Tibial nerve (tissue), 4 donors: ENCODE results near the gene ELAPOR2. TPM values are rescaled to one million over a fixed set of nuclear protein-coding genes. Genes with fewer than 3 reads are reported as not detected.
"Not testable (repeated sequence)": the region's sequence is repeated elsewhere in the genome, so short reads cannot be mapped to it uniquely, and the experiment has no call there.

Experiments used
- DNase-seq, 2 donors: peaks; one replicate each; pipeline ENCODE4 v3.0.0-alpha.2; 2019; ENCODE audit warnings: low spot score in 2 of 2
- H3K27ac ChIP-seq, 4 donors: fragments of 200-600 bp; sonication (generic) in 3 of 4; one replicate each; pipeline ENCODE4 v1.5.1; 2017 to 2019; ENCODE audit warnings: mild to moderate bottlenecking in 1 of 4
- H3K27me3 ChIP-seq, 2 donors: fragments of 200-600 bp; sonication (generic) in 1 of 2; one replicate each; pipeline versions ENCODE4 v1.5.1 to v1.6.0; 2017 to 2019
- H3K36me3 ChIP-seq, 3 donors: fragments of 200-600 bp; sonication (generic); one replicate each; pipeline ENCODE4 v1.5.1; 2018 to 2019
- H3K4me1 ChIP-seq, 4 donors: fragments of 200-600 bp; sonication (generic) in 3 of 4; one replicate each; pipeline ENCODE4 v1.5.1; 2017 to 2019
- H3K4me3 ChIP-seq, 4 donors: fragments of 200-600 bp; sonication (generic) in 3 of 4; one replicate each; pipeline ENCODE4 v1.5.1; 2017 to 2019; ENCODE audit warnings: mild to moderate bottlenecking in 1 of 4, moderate library complexity in 1 of 4
- H3K9me3 ChIP-seq, 4 donors: fragments of 200-600 bp; sonication (generic) in 3 of 4; one replicate each; pipeline ENCODE4 v1.5.1; 2017 to 2019
- CTCF ChIP-seq, 5 experiments: fragments of 200-600 bp in 3 of 5; fragments of 450-650 bp in 2 of 5; sonication (generic) in 3 of 5; IDR thresholded peaks; one replicate each; pipeline ENCODE4 v1.5.1; 2016 to 2019; ENCODE audit warnings: antibody characterized with exemption in 5 of 5, mild to moderate bottlenecking in 3 of 5, moderate library complexity in 2 of 5
- EP300 ChIP-seq, 2 donors: sonication (generic); formaldehyde crosslinking; IDR thresholded peaks; one replicate each; pipeline ENCODE4 v1.6.1; 2017; ENCODE audit warnings: antibody characterized with exemption in 2 of 2, mild to moderate bottlenecking in 1 of 2
- POLR2A ChIP-seq, 2 donors: fragments of 450-650 bp; IDR thresholded peaks; one replicate each; pipeline ENCODE4 v1.6.1; 2017; ENCODE audit warnings: antibody characterized with exemption in 2 of 2, mild to moderate bottlenecking in 2 of 2, moderate library complexity in 2 of 2
- whole genome bisulfite sequencing, 2 donors: methylation state at CpG; one replicate each; pipeline ENCODE4 v1.1.5; 2018; 5-methylcytosine and 5-hydroxymethylcytosine counted together
- total RNA-seq, 4 donors: library from RNA; depleted of rRNA; stranded (reverse); fragments of >200 nt; gene quantifications; one replicate each; pipeline ENCODE4 v1.1.0, GENCODE V29; 2016

The ELAPOR2 gene
- total RNA-seq, 4 donors from 2014 or later: 12.8 to 27.3 (median 16.5) TPM

- no peak overlapping the region for H3K27ac ChIP-seq
- DNase-seq: no peak
- 92% methylated on average over 2 of the region's 2 CpGs for WGBS, 2 donors
- no peaks in the 10 kb centered on the region for H3K4me1 ChIP-seq
- H3K9me3 ChIP-seq: no peaks in the 10 kb centered on the region
- H3K4me3 ChIP-seq: no peak overlapping the region
- TF ChIP-seq EP300 (IDR thresholded peaks at IDR 0.05): no peak
- TF ChIP-seq CTCF (IDR thresholded peaks at IDR 0.05): no peak
- no peak for TF ChIP-seq POLR2A (IDR thresholded peaks at IDR 0.05)
- H3K27me3 ChIP-seq: no peaks in the 10 kb centered on the region
- H3K36me3 ChIP-seq: no peaks in the 10 kb centered on the region
These were observed 40.9 kb upstream of the ELAPOR2 start for GRCh38 chr7:87100326-87100725.

GRCh38 chr7:87097375-87097774 is 37.9 kb upstream of the ELAPOR2 start:
- not testable (repeated sequence) for H3K4me1 ChIP-seq, H3K27me3 ChIP-seq, H3K9me3 ChIP-seq, H3K4me3 ChIP-seq, H3K27ac ChIP-seq, H3K36me3 ChIP-seq, DNase-seq
- WGBS, 2 donors: 94 to 100% methylated on average over 1 to 2 of the region's 2 CpGs

GRCh38 chr7:87094322-87094721 is 34.9 kb upstream of the ELAPOR2 start:
- H3K4me1 ChIP-seq: no peaks in the 10 kb centered on the region

GRCh38 chr7:87092568-87093091 is 33.2 kb upstream of the ELAPOR2 start:
- 77 to 90% methylated on average over 2 of the region's 2 CpGs for WGBS, 2 donors
- TF ChIP-seq CTCF (IDR thresholded peaks at IDR 0.05): no peak
- TF ChIP-seq EP300 (IDR thresholded peaks at IDR 0.05): no peak
- TF ChIP-seq POLR2A (IDR thresholded peaks at IDR 0.05): no peak
- Histone ChIP-seq H3K4me3 (no peak overlapping the region), H3K27ac (no peak overlapping the region), H3K36me3 (no peaks in the 10 kb centered on the region), H3K27me3 (no peaks in the 10 kb centered on the region), H3K4me1 (no peaks in the 10 kb centered on the region), H3K9me3 (peaks cover 0 to under 1% (median 0%) of the 10 kb centered on the region in 4 donors)
- DNase-seq: no peak

More at GRCh38 chr7:87094322-87094721, 34.9 kb upstream of the ELAPOR2 start:
- no peaks in the 10 kb centered on the region for H3K27me3 ChIP-seq
- DNase-seq: no peak
- H3K36me3 ChIP-seq: no peaks in the 10 kb centered on the region
- TF ChIP-seq POLR2A (IDR thresholded peaks at IDR 0.05): no peak
- no peak for TF ChIP-seq CTCF (IDR thresholded peaks at IDR 0.05)
- no peak for TF ChIP-seq EP300 (IDR thresholded peaks at IDR 0.05)
- 71 to 72% methylated on average over 2 of the region's 2 CpGs for WGBS, 2 donors
- H3K27ac ChIP-seq: no peak overlapping the region
- no peaks in the 10 kb centered on the region for H3K9me3 ChIP-seq
- H3K4me3 ChIP-seq: no peak overlapping the region

- Histone ChIP-seq H3K4me1 (no peaks in the 10 kb centered on the region), H3K36me3 (no peaks in the 10 kb centered on the region), H3K27ac (no peak overlapping the region), H3K4me3 (no peak overlapping the region), H3K27me3 (no peaks in the 10 kb centered on the region), H3K9me3 (peaks cover 0 to 6% (median 0%) of the 10 kb centered on the region in 4 donors)
- WGBS, 2 donors: 89 to 90% methylated on average over 1 of the region's 1 CpG
- no peak for DNase-seq
- no peak for TF ChIP-seq CTCF (IDR thresholded peaks at IDR 0.05)
- TF ChIP-seq EP300 (IDR thresholded peaks at IDR 0.05): no peak
- TF ChIP-seq POLR2A (IDR thresholded peaks at IDR 0.05): no peak
These were observed 32.1 kb upstream of the ELAPOR2 start for GRCh38 chr7:87091487-87092066.
